Activated T-cell treated with anti-CD3 and anti-CD28 coated beads, Interleukin-2, amount 50 U/mL, for 72 hours (primary cell): ENCODE measurements around the gene PCNT. TPM values are rescaled to one million over a fixed set of nuclear protein-coding genes. Genes with fewer than 3 reads are reported as not detected.

ENCODE experiments used
- ATAC-seq, 2 donors: fragments of 150-1000 bp; cut with Tn5 transposase; replicated peaks in 1 of 2; 2 replicates each; pipeline ENCODE4 v1.10.0; 2021; ENCODE audit warnings: moderate library complexity in 2 of 2, mild to moderate bottlenecking in 1 of 2
- DNase-seq, 2 donors: peaks; one replicate each; pipeline ENCODE4 v3.0.0; 2021 to 2022; ENCODE audit warnings: mixed read lengths in 1 of 2
- H3K27ac Mint-ChIP-seq: one replicate; pipeline ENCODE4 v1.8.0; 2022; ENCODE audit warnings: mild to moderate bottlenecking, moderate library complexity, mixed read lengths
- H3K27me3 Mint-ChIP-seq: one replicate; pipeline ENCODE4 v1.8.0; 2022; ENCODE audit warnings: low read depth, mixed read lengths
- H3K36me3 Mint-ChIP-seq, 2 donors: one replicate each; pipeline ENCODE4 v1.8.0; 2022; ENCODE audit warnings: mixed read lengths in 2 of 2, mild to moderate bottlenecking in 1 of 2; ENCODE audit not compliant: insufficient read depth in 2 of 2
- H3K4me1 Mint-ChIP-seq: one replicate; pipeline ENCODE4 v1.8.0; 2022; ENCODE audit warnings: low read depth, mixed read lengths
- H3K4me3 Mint-ChIP-seq, 2 donors: one replicate each; pipeline ENCODE4 v1.8.0; 2022; ENCODE audit warnings: mild to moderate bottlenecking in 2 of 2, mixed read lengths in 2 of 2, moderate library complexity in 2 of 2
- H3K9me3 Mint-ChIP-seq, 2 donors: one replicate each; pipeline ENCODE4 v1.8.0; 2022; ENCODE audit warnings: mixed read lengths in 2 of 2
- total RNA-seq, 2 donors: library from RNA; stranded (reverse); gene quantifications; one replicate each; pipeline ENCODE4 v1.2.3, GENCODE V29; 2022

PCNT gene
- total RNA-seq, 2 donors from 2014 or later, result 69.6 to 83.5 TPM

- Mint-ChIP-seq H3K9me3 (no peaks in the 10 kb centered on the region), H3K27ac (no peak overlapping the region), H3K4me3 (no peak overlapping the region), H3K36me3 (peaks cover 0 to 17% of the 10 kb centered on the region in 2 donors), H3K4me1 (no peaks in the 10 kb centered on the region), H3K27me3 (no peaks in the 10 kb centered on the region)
- ATAC-seq (no peak), DNase-seq (no peak)
Observed at GRCh38 chr21:46390603-46391545, 66.9 kb downstream of the PCNT start.

- Mint-ChIP-seq H3K4me3 (no peak overlapping the region), H3K36me3 (peaks cover 0 to 14% of the 10 kb centered on the region in 2 donors), H3K4me1 (no peaks in the 10 kb centered on the region), H3K27ac (no peak overlapping the region), H3K9me3 (no peaks in the 10 kb centered on the region), H3K27me3 (no peaks in the 10 kb centered on the region)
- ATAC-seq, result no peak
- no peak for DNase-seq
Observed at GRCh38 chr21:46391773-46392172, 67.8 kb downstream of the PCNT start.

DNA sequence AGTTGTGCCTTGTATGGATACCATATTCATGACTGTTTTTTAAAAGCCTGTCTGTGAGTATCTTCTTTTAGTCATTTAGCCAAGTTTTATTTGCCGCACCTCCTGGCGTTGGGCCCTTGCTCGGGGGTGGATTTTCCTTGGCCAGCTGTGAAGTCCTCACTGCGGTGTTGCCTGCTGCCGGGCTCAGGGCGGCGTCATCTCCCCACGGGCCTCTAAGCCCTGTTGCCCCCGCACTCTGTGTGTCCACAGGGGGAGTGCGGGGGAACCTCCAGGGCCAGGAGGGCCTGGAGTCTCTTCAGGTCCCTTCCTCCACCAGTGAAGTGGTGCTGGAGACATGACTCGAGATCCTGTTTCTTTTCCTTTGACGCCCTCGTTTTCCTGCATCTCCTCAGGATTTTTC, 69.0 kb downstream of the PCNT start:
- H3K9me3 Mint-ChIP-seq, result no peaks in the 10 kb centered on the region
- H3K27ac Mint-ChIP-seq, result no peak overlapping the region
- peaks cover 0 to 17% of the 10 kb centered on the region in 2 donors for H3K36me3 Mint-ChIP-seq
- H3K4me1 Mint-ChIP-seq, result no peaks in the 10 kb centered on the region
- no peak for DNase-seq
- no peak overlapping the region for H3K4me3 Mint-ChIP-seq
- no peak for ATAC-seq
- no peaks in the 10 kb centered on the region for H3K27me3 Mint-ChIP-seq

GRCh38 chr21:46393451-46393940, 69.5 kb downstream of the PCNT start:
- Mint-ChIP-seq H3K4me3 (no peak overlapping the region), H3K27ac (peak overlapping the region; percentile 42), H3K27me3 (no peaks in the 10 kb centered on the region), H3K4me1 (no peaks in the 10 kb centered on the region), H3K36me3 (peaks cover 1 to 21% of the 10 kb centered on the region in 2 donors), H3K9me3 (no peaks in the 10 kb centered on the region)
- no peak for ATAC-seq
- DNase-seq, result no peak

GRCh38 chr21:46393941-46394594, 70.1 kb downstream of the PCNT start:
- Mint-ChIP-seq H3K27me3 (no peaks in the 10 kb centered on the region), H3K27ac (peak overlapping the region; percentile 30), H3K4me1 (no peaks in the 10 kb centered on the region), H3K36me3 (peaks cover 1 to 22% of the 10 kb centered on the region in 2 donors), H3K9me3 (no peaks in the 10 kb centered on the region), H3K4me3 (no peak overlapping the region)
- DNase-seq (no peak), ATAC-seq (no peak)

GRCh38 chr21:46394595-46395104, 70.7 kb downstream of the PCNT start:
- ATAC-seq, result no peak
- peak overlapping the region; percentile 30 for H3K27ac Mint-ChIP-seq
- no peaks in the 10 kb centered on the region for H3K4me1 Mint-ChIP-seq
- no peaks in the 10 kb centered on the region for H3K9me3 Mint-ChIP-seq
- peaks cover 3 to 23% of the 10 kb centered on the region in 2 donors for H3K36me3 Mint-ChIP-seq
- H3K4me3 Mint-ChIP-seq, result no peak overlapping the region
- H3K27me3 Mint-ChIP-seq, result no peaks in the 10 kb centered on the region
- DNase-seq, result no peak

- H3K4me3 Mint-ChIP-seq, result no peak overlapping the region
- H3K9me3 Mint-ChIP-seq, result no peaks in the 10 kb centered on the region
- peaks cover 3 to 22% of the 10 kb centered on the region in 2 donors for H3K36me3 Mint-ChIP-seq
- no peak for DNase-seq
- no peak for ATAC-seq
- no peaks in the 10 kb centered on the region for H3K27me3 Mint-ChIP-seq
- no peak overlapping the region for H3K27ac Mint-ChIP-seq
- no peaks in the 10 kb centered on the region for H3K4me1 Mint-ChIP-seq
Observed at GRCh38 chr21:46397211-46397905, 73.4 kb downstream of the PCNT start.

DNA sequence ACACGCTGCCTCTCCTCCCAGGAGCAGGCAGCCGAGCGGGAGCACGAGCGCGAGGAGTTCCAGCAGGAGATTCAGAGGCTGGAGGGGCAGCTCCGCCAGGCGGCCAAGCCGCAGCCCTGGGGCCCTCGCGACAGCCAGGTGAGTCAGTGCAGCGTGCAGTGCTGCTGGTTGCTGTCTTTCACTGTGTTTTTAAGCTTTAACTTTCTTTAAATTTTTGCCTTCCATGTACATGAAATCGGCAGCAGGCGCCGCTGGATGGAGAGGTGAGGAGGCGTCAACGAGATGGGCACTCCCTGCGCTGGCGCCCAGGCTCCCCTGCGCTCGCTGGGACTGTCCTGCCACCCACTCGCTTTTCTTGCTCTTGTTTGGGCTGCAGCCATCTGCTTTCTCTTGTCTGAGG, 74.0 kb downstream of the PCNT start:
- H3K27me3 Mint-ChIP-seq, result no peaks in the 10 kb centered on the region
- DNase-seq, result no peak
- H3K4me1 Mint-ChIP-seq, result no peaks in the 10 kb centered on the region
- H3K27ac Mint-ChIP-seq, result no peak overlapping the region
- no peaks in the 10 kb centered on the region for H3K9me3 Mint-ChIP-seq
- no peak for ATAC-seq
- no peak overlapping the region for H3K4me3 Mint-ChIP-seq
- H3K36me3 Mint-ChIP-seq, result peaks cover 5 to 21% of the 10 kb centered on the region in 2 donors

DNA sequence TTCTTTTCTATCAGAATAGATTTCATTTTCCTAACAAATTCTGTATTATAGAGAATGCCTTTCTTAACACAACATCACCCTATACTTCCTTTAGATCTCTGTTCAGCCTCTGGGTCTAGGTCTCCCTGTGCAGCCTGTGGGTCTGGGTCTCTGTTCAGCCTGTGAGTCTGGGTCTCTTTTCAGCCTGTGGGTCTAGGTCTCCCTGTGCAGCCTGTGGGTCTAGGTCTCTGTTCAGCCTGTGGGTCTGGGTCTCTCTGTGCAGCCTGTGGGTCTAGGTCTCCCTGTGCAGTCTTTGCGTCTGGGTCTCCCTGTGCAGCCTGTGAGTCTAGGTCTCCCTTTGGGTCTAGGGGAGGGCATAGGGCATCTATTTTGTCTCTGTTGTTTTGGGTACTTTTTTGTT, 75.2 kb downstream of the PCNT start:
- H3K4me1 Mint-ChIP-seq, result no peaks in the 10 kb centered on the region
- ATAC-seq, result peak in 1 of 2 donors; percentile 26
- no peak overlapping the region for H3K4me3 Mint-ChIP-seq
- peak overlapping the region; percentile 14 for H3K27ac Mint-ChIP-seq
- no peak for DNase-seq
- H3K9me3 Mint-ChIP-seq, result no peaks in the 10 kb centered on the region
- no peaks in the 10 kb centered on the region for H3K27me3 Mint-ChIP-seq
- H3K36me3 Mint-ChIP-seq, result peaks cover 12 to 23% of the 10 kb centered on the region in 2 donors

- H3K4me3 Mint-ChIP-seq, result no peak overlapping the region
- H3K4me1 Mint-ChIP-seq, result no peaks in the 10 kb centered on the region
- no peaks in the 10 kb centered on the region for H3K27me3 Mint-ChIP-seq
- peak overlapping the region; percentile 14 for H3K27ac Mint-ChIP-seq
- no peak for DNase-seq
- ATAC-seq, result no peak
- peaks cover 12 to 23% of the 10 kb centered on the region in 2 donors for H3K36me3 Mint-ChIP-seq
- H3K9me3 Mint-ChIP-seq, result no peaks in the 10 kb centered on the region
Observed at GRCh38 chr21:46399686-46400085, 75.7 kb downstream of the PCNT start.

DNA sequence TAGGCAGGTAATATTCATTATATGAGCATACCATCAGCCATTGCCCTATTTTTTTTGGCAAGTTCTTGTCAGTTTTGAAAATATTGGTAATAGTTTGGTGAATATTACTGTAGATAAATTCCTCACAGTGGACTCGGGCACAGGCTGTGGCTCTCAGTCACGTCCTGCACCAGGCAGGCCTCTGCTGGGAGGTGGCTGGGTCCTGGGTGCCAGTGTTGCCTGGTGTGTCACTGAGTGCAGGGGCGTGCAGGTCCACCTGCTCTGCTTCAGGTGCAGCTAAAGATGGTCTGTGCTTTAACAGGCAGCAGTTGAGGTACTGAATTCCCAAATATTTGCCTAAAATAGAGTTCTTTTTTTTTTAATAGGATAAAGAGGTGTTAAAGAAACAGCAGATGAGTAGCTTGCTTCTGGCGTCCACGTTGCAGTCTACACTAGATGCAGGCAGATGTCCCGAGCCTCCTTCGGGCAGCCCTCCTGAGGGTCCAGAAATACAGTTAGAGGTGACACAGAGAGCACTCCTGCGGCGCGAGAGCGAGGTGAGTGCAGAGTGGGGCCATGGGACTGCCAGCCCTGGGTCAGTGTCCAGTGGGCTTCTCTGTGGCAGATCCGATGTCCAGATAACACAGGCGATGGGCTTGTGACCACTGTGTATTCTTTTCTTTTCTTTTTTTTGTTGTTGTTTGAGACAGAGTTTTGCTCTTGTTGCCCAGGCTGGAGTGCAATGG, 77.4 kb downstream of the PCNT start:
- Mint-ChIP-seq H3K4me1 (no peaks in the 10 kb centered on the region), H3K36me3 (peaks cover 12 to 23% of the 10 kb centered on the region in 2 donors), H3K9me3 (no peaks in the 10 kb centered on the region), H3K27me3 (no peaks in the 10 kb centered on the region), H3K27ac (no peak overlapping the region), H3K4me3 (no peak overlapping the region)
- ATAC-seq (no peak), DNase-seq (no peak)

DNA sequence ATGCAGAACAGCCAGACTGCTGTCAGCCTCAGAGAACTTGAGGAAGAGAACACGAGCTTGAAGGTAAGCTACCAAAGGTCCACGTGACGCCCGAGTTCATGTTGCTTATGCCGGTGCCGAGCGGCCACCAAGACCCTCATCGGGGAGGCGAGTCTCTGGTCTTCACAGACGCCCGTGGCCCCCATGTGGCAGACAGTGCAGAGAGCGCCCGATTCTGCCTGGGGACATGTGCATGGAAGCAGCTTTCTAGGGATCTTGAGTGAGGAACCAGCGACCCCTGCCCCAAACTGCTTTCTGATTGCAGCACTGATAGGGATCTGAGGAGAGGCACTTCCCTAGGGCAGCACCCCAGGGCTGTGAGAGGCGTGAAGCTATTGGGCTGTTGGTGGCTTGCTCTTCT, 78.5 kb downstream of the PCNT start:
- ATAC-seq, result no peak
- no peak overlapping the region for H3K4me3 Mint-ChIP-seq
- H3K4me1 Mint-ChIP-seq, result no peaks in the 10 kb centered on the region
- no peak for DNase-seq
- peaks cover 12 to 19% of the 10 kb centered on the region in 2 donors for H3K36me3 Mint-ChIP-seq
- no peaks in the 10 kb centered on the region for H3K9me3 Mint-ChIP-seq
- H3K27ac Mint-ChIP-seq, result no peak overlapping the region
- H3K27me3 Mint-ChIP-seq, result no peaks in the 10 kb centered on the region
